Parathyroid adenoma (tissue), 2 donors: ENCODE measurements around the gene CHST14.

ENCODE experiments used
- H2AFZ ChIP-seq: fragments of 300-600 bp; sonication (generic); one replicate; pipeline ENCODE4 v1.7.0; 2017; ENCODE audit warnings: antibody characterized with exemption, mild to moderate bottlenecking
- H3K27ac ChIP-seq: fragments of 300-600 bp; sonication (generic); one replicate; pipeline ENCODE4 v1.7.0; 2017
- H3K27me3 ChIP-seq: fragments of 300-600 bp; sonication (generic); one replicate; pipeline ENCODE4 v1.7.0; 2017; ENCODE audit warnings: low read length; ENCODE audit not compliant: control insufficient read depth, insufficient read depth
- H3K36me3 ChIP-seq: fragments of 300-600 bp; sonication (generic); one replicate; pipeline ENCODE4 v1.7.0; 2017; ENCODE audit warnings: low read length; ENCODE audit not compliant: control insufficient read depth, insufficient read depth
- H3K4me1 ChIP-seq: fragments of 300-600 bp; sonication (generic); one replicate; pipeline ENCODE4 v1.7.0; 2017; ENCODE audit warnings: control low read depth
- H3K4me2 ChIP-seq: fragments of 300-600 bp; sonication (generic); one replicate; pipeline ENCODE4 v1.7.0; 2017; ENCODE audit warnings: low read length
- H3K4me3 ChIP-seq: fragments of 300-600 bp; sonication (generic); one replicate; pipeline ENCODE4 v1.7.0; 2017; ENCODE audit warnings: low read depth, low read length
- H3K79me2 ChIP-seq: fragments of 300-600 bp; sonication (generic); one replicate; pipeline ENCODE4 v1.7.0; 2017; ENCODE audit warnings: control low read depth
- H3K9ac ChIP-seq: fragments of 300-600 bp; sonication (generic); one replicate; pipeline ENCODE4 v1.7.0; 2017; ENCODE audit warnings: mild to moderate bottlenecking
- H3K9me3 ChIP-seq: fragments of 300-600 bp; sonication (generic); one replicate; pipeline ENCODE4 v1.7.0; 2017; ENCODE audit warnings: low read length; ENCODE audit not compliant: control insufficient read depth
- CTCF ChIP-seq: fragments of 300-600 bp; sonication (generic); IDR thresholded peaks from one replicate; pipeline ENCODE4 v1.7.0; 2017; ENCODE audit warnings: antibody characterized with exemption, mild to moderate bottlenecking
- donor health status: primary hyperparathyroidism.

CHST14 gene

GRCh38 chr15:40427188-40427587, 43.6 kb upstream of the CHST14 start:
- Histone ChIP-seq H2AFZ (no peak overlapping the region), H3K79me2 (no peaks in the 10 kb centered on the region), H3K27me3 (no peaks in the 10 kb centered on the region), H3K4me1 (no peaks in the 10 kb centered on the region), H3K27ac (no peak overlapping the region), H3K9ac (no peak overlapping the region), H3K4me2 (no peak overlapping the region), H3K36me3 (no peaks in the 10 kb centered on the region), H3K9me3 (no peaks in the 10 kb centered on the region), H3K4me3 (no peak overlapping the region)
- TF ChIP-seq CTCF: no peak

GRCh38 chr15:40428185-40428584, 42.6 kb upstream of the CHST14 start:
- no peaks in the 10 kb centered on the region for H3K4me1 ChIP-seq
- no peak overlapping the region for H3K4me3 ChIP-seq
- H3K4me2 ChIP-seq: no peak overlapping the region
- no peak overlapping the region for H2AFZ ChIP-seq
- no peaks in the 10 kb centered on the region for H3K36me3 ChIP-seq
- no peak overlapping the region for H3K9ac ChIP-seq
- TF ChIP-seq CTCF: no peak
- H3K79me2 ChIP-seq: no peaks in the 10 kb centered on the region
- H3K9me3 ChIP-seq: no peaks in the 10 kb centered on the region
- no peaks in the 10 kb centered on the region for H3K27me3 ChIP-seq
- H3K27ac ChIP-seq: no peak overlapping the region

- H3K27me3 ChIP-seq: no peaks in the 10 kb centered on the region
- no peak for TF ChIP-seq CTCF
- H3K4me3 ChIP-seq: no peak overlapping the region
- H3K79me2 ChIP-seq: no peaks in the 10 kb centered on the region
- no peak overlapping the region for H3K4me2 ChIP-seq
- no peaks in the 10 kb centered on the region for H3K36me3 ChIP-seq
- no peak overlapping the region for H3K27ac ChIP-seq
- H2AFZ ChIP-seq: no peak overlapping the region
- H3K9ac ChIP-seq: no peak overlapping the region
- H3K9me3 ChIP-seq: no peaks in the 10 kb centered on the region
- no peaks in the 10 kb centered on the region for H3K4me1 ChIP-seq
Measured at GRCh38 chr15:40429068-40429710, 41.6 kb upstream of the CHST14 start.

GRCh38 chr15:40430271-40430805, 40.4 kb upstream of the CHST14 start:
- Histone ChIP-seq H3K27ac (no peak overlapping the region), H3K4me2 (no peak overlapping the region), H3K4me1 (no peaks in the 10 kb centered on the region), H3K4me3 (no peak overlapping the region), H2AFZ (peak overlapping the region; percentile 46), H3K9ac (no peak overlapping the region), H3K36me3 (no peaks in the 10 kb centered on the region), H3K9me3 (no peaks in the 10 kb centered on the region), H3K79me2 (no peaks in the 10 kb centered on the region), H3K27me3 (no peaks in the 10 kb centered on the region)
- no peak for TF ChIP-seq CTCF
